SK-N-SH treated with all-trans-retinoic acid at 6 μM for 48 hours (cell line): Measurements from ENCODE around the gene NCS1.
"Not testable (repeated sequence)": the region's sequence is repeated elsewhere in the genome, so short reads cannot be mapped to it uniquely, and the experiment has no call there.

Source experiments
- ATAC-seq: fragments of 200-7000 bp; cut with Tn5 transposase; 3 replicates; pipeline ENCODE4 v1.9.1; 2020; ENCODE audit warnings: mild to moderate bottlenecking, moderate library complexity
- BACH2 ChIP-seq: fragments of 250-450 bp; sonication (Bioruptor Pico); IDR thresholded peaks from 2 replicates; pipeline ENCODE4 v1.9.0; 2021; ENCODE audit warnings: mild to moderate bottlenecking, borderline replicate concordance
- CSDC2 ChIP-seq: fragments of 250-450 bp; sonication (Bioruptor Pico); IDR thresholded peaks from 2 replicates; pipeline ENCODE4 v1.5.0; 2020; ENCODE audit warnings: mild to moderate bottlenecking, moderate library complexity
- CSRNP3 ChIP-seq: fragments of 250-450 bp; sonication (Bioruptor Pico); IDR thresholded peaks from 2 replicates; pipeline ENCODE4 v1.5.1; 2021; ENCODE audit warnings: mild to moderate bottlenecking, moderate library complexity
- ESRRG ChIP-seq: fragments of 250-450 bp; sonication (Bioruptor Pico); IDR thresholded peaks from 2 replicates; pipeline ENCODE4 v1.6.1; 2021; ENCODE audit warnings: mild to moderate bottlenecking
- GLIS3 ChIP-seq: fragments of 250-450 bp; sonication (Bioruptor Pico); IDR thresholded peaks from 2 replicates; pipeline ENCODE4 v1.5.0; 2020; ENCODE audit warnings: mild to moderate bottlenecking, moderate library complexity
- ISL1 ChIP-seq: fragments of 250-450 bp; sonication (Bioruptor Pico); IDR thresholded peaks from 2 replicates; pipeline ENCODE4 v2.1.2; 2022; ENCODE audit warnings: mild to moderate bottlenecking, moderate library complexity
- OSR1 ChIP-seq: fragments of 250-450 bp; sonication (Bioruptor Pico); IDR thresholded peaks from 2 replicates; pipeline ENCODE4 v1.8.0; 2022; ENCODE audit warnings: moderate library complexity, mild to moderate bottlenecking, inconsistent platforms
- RARB ChIP-seq: fragments of 250-450 bp; sonication (Bioruptor Pico); IDR thresholded peaks from 2 replicates; pipeline ENCODE4 v1.8.0; 2021; ENCODE audit warnings: mild to moderate bottlenecking, moderate library complexity
- SNAI2 ChIP-seq: fragments of 250-450 bp; sonication (Bioruptor Pico); IDR thresholded peaks from 2 replicates; pipeline ENCODE4 v1.5.0; 2020; ENCODE audit warnings: mild to moderate bottlenecking, moderate library complexity
- TCF4 ChIP-seq: fragments of 250-450 bp; sonication (Bioruptor Pico); IDR thresholded peaks from 2 replicates; pipeline ENCODE4 v1.8.0; 2021; ENCODE audit warnings: mild to moderate bottlenecking, moderate library complexity, borderline replicate concordance
- TOX ChIP-seq: fragments of 250-450 bp; sonication (Bioruptor Pico); IDR thresholded peaks from 2 replicates; pipeline ENCODE4 v1.8.0; 2021; ENCODE audit warnings: mild to moderate bottlenecking, moderate library complexity, borderline replicate concordance
- TSHZ2 ChIP-seq: fragments of 250-450 bp; sonication (Bioruptor Pico); IDR thresholded peaks from 2 replicates; pipeline ENCODE4 v1.5.0; 2020; ENCODE audit warnings: mild to moderate bottlenecking, moderate library complexity
- ZFP3 ChIP-seq: fragments of 250-450 bp; sonication (Bioruptor Pico); IDR thresholded peaks from 2 replicates; pipeline ENCODE4 v1.5.0; 2020; ENCODE audit warnings: mild to moderate bottlenecking, moderate library complexity
- ZFP30 ChIP-seq: fragments of 450-650 bp; formaldehyde crosslinking; IDR thresholded peaks from 2 replicates; pipeline ENCODE4 v1.5.0; 2022; ENCODE audit warnings: mild to moderate bottlenecking, moderate library complexity
- ZNF565 ChIP-seq: fragments of 450-650 bp; formaldehyde crosslinking; conservative IDR thresholded peaks from 2 replicates; pipeline ENCODE4 v1.5.0; 2020; ENCODE audit warnings: low read depth, mild to moderate bottlenecking, moderate library complexity
- ZNF70 ChIP-seq: fragments of 450-650 bp; formaldehyde crosslinking; IDR thresholded peaks from 2 replicates; pipeline ENCODE4 v1.5.0; 2020; ENCODE audit warnings: mild to moderate bottlenecking, moderate library complexity
- TF ChIP-seq, protein P1 (sequence below): fragments of 250-450 bp; sonication (Bioruptor Pico); IDR thresholded peaks from 2 replicates; pipeline ENCODE4 v1.5.1; 2020; ENCODE audit warnings: low read depth, mild to moderate bottlenecking, moderate library complexity
- TF ChIP-seq, protein P2 (sequence below): fragments of 250-450 bp; sonication (Bioruptor Pico); IDR thresholded peaks from 2 replicates; pipeline ENCODE4 v1.8.0; 2021; ENCODE audit warnings: low read depth, mild to moderate bottlenecking, moderate library complexity, borderline replicate concordance
- TF ChIP-seq, protein P3 (sequence below): fragments of 250-450 bp; sonication (Bioruptor Pico); IDR thresholded peaks from 2 replicates; pipeline ENCODE4 v1.8.0; 2020; ENCODE audit warnings: mild to moderate bottlenecking, moderate library complexity, borderline replicate concordance

NCS1 gene

GRCh38 chr9:130275156-130275555 lies 103.0 kb downstream of the NCS1 start (continued):
- TF ChIP-seq, protein P1, sequence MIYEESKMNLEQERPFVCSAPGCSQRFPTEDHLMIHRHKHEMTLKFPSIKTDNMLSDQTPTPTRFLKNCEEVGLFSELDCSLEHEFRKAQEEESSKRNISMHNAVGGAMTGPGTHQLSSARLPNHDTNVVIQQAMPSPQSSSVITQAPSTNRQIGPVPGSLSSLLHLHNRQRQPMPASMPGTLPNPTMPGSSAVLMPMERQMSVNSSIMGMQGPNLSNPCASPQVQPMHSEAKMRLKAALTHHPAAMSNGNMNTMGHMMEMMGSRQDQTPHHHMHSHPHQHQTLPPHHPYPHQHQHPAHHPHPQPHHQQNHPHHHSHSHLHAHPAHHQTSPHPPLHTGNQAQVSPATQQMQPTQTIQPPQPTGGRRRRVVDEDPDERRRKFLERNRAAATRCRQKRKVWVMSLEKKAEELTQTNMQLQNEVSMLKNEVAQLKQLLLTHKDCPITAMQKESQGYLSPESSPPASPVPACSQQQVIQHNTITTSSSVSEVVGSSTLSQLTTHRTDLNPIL, result no peak

- TF ChIP-seq ZFP3 (no peak), SNAI2 (no peak), RARB (CRISPR knock-in tag) (no peak), GLIS3 (CRISPR knock-in tag) (no peak), CSDC2 (CRISPR knock-in tag) (no peak), TSHZ2 (CRISPR knock-in tag) (no peak), CSRNP3 (CRISPR knock-in tag) (no peak), TCF4 (CRISPR knock-in tag) (no peak), TOX (no peak), OSR1 (CRISPR knock-in tag) (no peak), ZNF565 (CRISPR knock-in tag) (no peak), ZNF70 (CRISPR knock-in tag) (no peak), BACH2 (CRISPR knock-in tag) (no peak), ZFP30 (no peak), ISL1 (CRISPR knock-in tag) (no peak), ESRRG (CRISPR knock-in tag) (no peak)
- TF ChIP-seq, protein P2, sequence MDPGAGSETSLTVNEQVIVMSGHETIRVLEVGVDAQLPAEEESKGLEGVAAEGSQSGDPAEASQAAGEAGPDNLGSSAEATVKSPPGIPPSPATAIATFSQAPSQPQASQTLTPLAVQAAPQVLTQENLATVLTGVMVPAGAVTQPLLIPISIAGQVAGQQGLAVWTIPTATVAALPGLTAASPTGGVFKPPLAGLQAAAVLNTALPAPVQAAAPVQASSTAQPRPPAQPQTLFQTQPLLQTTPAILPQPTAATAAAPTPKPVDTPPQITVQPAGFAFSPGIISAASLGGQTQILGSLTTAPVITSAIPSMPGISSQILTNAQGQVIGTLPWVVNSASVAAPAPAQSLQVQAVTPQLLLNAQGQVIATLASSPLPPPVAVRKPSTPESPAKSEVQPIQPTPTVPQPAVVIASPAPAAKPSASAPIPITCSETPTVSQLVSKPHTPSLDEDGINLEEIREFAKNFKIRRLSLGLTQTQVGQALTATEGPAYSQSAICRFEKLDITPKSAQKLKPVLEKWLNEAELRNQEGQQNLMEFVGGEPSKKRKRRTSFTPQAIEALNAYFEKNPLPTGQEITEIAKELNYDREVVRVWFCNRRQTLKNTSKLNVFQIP (CRISPR knock-in tag), result no peak
- TF ChIP-seq, all 23 proteins: peak for 0
- no peak; the same call in 2 of the 3 replicates for ATAC-seq
These were observed 103.9 kb downstream of the NCS1 start for GRCh38 chr9:130276121-130276520.

GRCh38 chr9:130276955-130277354 lies 104.8 kb downstream of the NCS1 start:
- TF ChIP-seq ESRRG (CRISPR knock-in tag) (no peak), RARB (CRISPR knock-in tag) (no peak), ZNF70 (CRISPR knock-in tag) (no peak), OSR1 (CRISPR knock-in tag) (no peak), ZFP30 (no peak), BACH2 (CRISPR knock-in tag) (no peak), TSHZ2 (CRISPR knock-in tag) (no peak)
- TF ChIP-seq, protein P3, sequence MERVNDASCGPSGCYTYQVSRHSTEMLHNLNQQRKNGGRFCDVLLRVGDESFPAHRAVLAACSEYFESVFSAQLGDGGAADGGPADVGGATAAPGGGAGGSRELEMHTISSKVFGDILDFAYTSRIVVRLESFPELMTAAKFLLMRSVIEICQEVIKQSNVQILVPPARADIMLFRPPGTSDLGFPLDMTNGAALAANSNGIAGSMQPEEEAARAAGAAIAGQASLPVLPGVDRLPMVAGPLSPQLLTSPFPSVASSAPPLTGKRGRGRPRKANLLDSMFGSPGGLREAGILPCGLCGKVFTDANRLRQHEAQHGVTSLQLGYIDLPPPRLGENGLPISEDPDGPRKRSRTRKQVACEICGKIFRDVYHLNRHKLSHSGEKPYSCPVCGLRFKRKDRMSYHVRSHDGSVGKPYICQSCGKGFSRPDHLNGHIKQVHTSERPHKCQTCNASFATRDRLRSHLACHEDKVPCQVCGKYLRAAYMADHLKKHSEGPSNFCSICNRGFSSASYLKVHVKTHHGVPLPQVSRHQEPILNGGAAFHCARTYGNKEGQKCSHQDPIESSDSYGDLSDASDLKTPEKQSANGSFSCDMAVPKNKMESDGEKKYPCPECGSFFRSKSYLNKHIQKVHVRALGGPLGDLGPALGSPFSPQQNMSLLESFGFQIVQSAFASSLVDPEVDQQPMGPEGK, result no peak
- ATAC-seq, result no peak

- ATAC-seq, result not testable (repeated sequence)
These were observed 105.3 kb downstream of the NCS1 start for GRCh38 chr9:130277525-130277924.
